ENCODE data around the gene LARGE2. TPM values are rescaled to one million over a fixed set of nuclear protein-coding genes. Genes with fewer than 3 reads are reported as not detected.

The LARGE2 gene
- total and polyA plus RNA-seq, 4 donors = 2.4 to 18.4 (median 14.5) TPM

- H3K27me3 ChIP-seq (ENCODE audit: control insufficient read depth in 3 of 3, insufficient read depth in 3 of 3, low read length in 2 of 3) = peaks cover 0 to 11% (median 3%) of the 10 kb centered on the region in 3 donors
- TF ChIP-seq CTCF (IDR thresholded peaks at IDR 0.05; ENCODE audit: control extremely low read depth, extremely low read depth) = no peak
- 14 to 16% methylated on average over 41 to 43 of the region's 43 CpGs for WGBS, 2 donors
- DNase-seq (no peak), ATAC-seq (ENCODE audit: insufficient read depth, low FRiP score) (no peak)
- no peaks in the 10 kb centered on the region for H3K9me3 ChIP-seq (ENCODE audit: control insufficient read depth in 4 of 4, insufficient read depth in 3 of 4, low read length in 3 of 4)
- peaks cover 4 to 18% (median 8%) of the 10 kb centered on the region in 4 donors for H3K36me3 ChIP-seq (ENCODE audit: control insufficient read depth in 4 of 4, insufficient read depth in 4 of 4, low read length in 4 of 4)
- H3K27ac ChIP-seq (ENCODE audit: low read depth in 1 of 2, low read length in 1 of 2) = no peak overlapping the region
- peaks cover 0 to 7% (median 0%) of the 10 kb centered on the region in 5 donors for H3K4me1 ChIP-seq (ENCODE audit: control insufficient read depth in 5 of 5, insufficient read depth in 5 of 5, low read length in 5 of 5)
- H3K4me3 ChIP-seq = peak overlapping the region; percentile 24
- no peak overlapping the region for H3K9ac ChIP-seq (ENCODE audit: insufficient read depth in 1 of 2, low read length in 2 of 2)
These were observed 36.3 kb upstream of the LARGE2 start for GRCh38 chr11:45885921-45886721.

- Histone ChIP-seq H3K9ac (ENCODE audit: insufficient read depth in 1 of 2, low read length in 2 of 2) (no peak overlapping the region), H3K4me1 (ENCODE audit: control insufficient read depth in 5 of 5, insufficient read depth in 5 of 5, low read length in 5 of 5) (peaks cover 0 to 7% (median 0%) of the 10 kb centered on the region in 5 donors), H3K36me3 (ENCODE audit: control insufficient read depth in 4 of 4, insufficient read depth in 4 of 4, low read length in 4 of 4) (peaks cover 0 to 9% (median 4%) of the 10 kb centered on the region in 4 donors), H3K27ac (ENCODE audit: low read depth in 1 of 2, low read length in 1 of 2) (no peak overlapping the region), H3K4me3 (no peak overlapping the region), H3K9me3 (ENCODE audit: control insufficient read depth in 4 of 4, insufficient read depth in 3 of 4, low read length in 3 of 4) (no peaks in the 10 kb centered on the region), H3K27me3 (ENCODE audit: control insufficient read depth in 3 of 3, insufficient read depth in 3 of 3, low read length in 2 of 3) (peaks cover 0 to 11% (median 3%) of the 10 kb centered on the region in 3 donors)
- no peak for DNase-seq
- TF ChIP-seq CTCF (IDR thresholded peaks at IDR 0.05; ENCODE audit: control extremely low read depth, extremely low read depth) = no peak
- WGBS, 2 donors = 84 to 86% methylated on average over 4 of the region's 4 CpGs
- no peak for ATAC-seq (ENCODE audit: insufficient read depth, low FRiP score)
These were observed 35.5 kb upstream of the LARGE2 start for GRCh38 chr11:45886816-45887520.

- no peaks in the 10 kb centered on the region for H3K9me3 ChIP-seq (ENCODE audit: control insufficient read depth in 4 of 4, insufficient read depth in 3 of 4, low read length in 3 of 4)
- H3K27me3 ChIP-seq (ENCODE audit: control insufficient read depth in 3 of 3, insufficient read depth in 3 of 3, low read length in 2 of 3) = peaks cover 0 to 11% (median 3%) of the 10 kb centered on the region in 3 donors
- TF ChIP-seq CTCF (IDR thresholded peaks at IDR 0.05; ENCODE audit: control extremely low read depth, extremely low read depth) = no peak
- no peak overlapping the region for H3K4me3 ChIP-seq
- 93 to 94% methylated on average over 9 to 10 of the region's 10 CpGs for whole genome bisulfite sequencing, 2 donors
- no peak for ATAC-seq (ENCODE audit: insufficient read depth, low FRiP score)
- peaks cover 0 to 3% (median under 1%) of the 10 kb centered on the region in 4 donors for H3K36me3 ChIP-seq (ENCODE audit: control insufficient read depth in 4 of 4, insufficient read depth in 4 of 4, low read length in 4 of 4)
- peaks cover 0 to 7% (median 0%) of the 10 kb centered on the region in 5 donors for H3K4me1 ChIP-seq (ENCODE audit: control insufficient read depth in 5 of 5, insufficient read depth in 5 of 5, low read length in 5 of 5)
- no peak overlapping the region for H3K9ac ChIP-seq (ENCODE audit: insufficient read depth in 1 of 2, low read length in 2 of 2)
- H3K27ac ChIP-seq (ENCODE audit: low read depth in 1 of 2, low read length in 1 of 2) = no peak overlapping the region
- no peak for DNase-seq
These were observed 34.9 kb upstream of the LARGE2 start for GRCh38 chr11:45887587-45887986.

Data from lung (tissue), 12 donors.